ENCODE measurements around the gene CD300H.
A peak's percentile ranks its signal among the peaks of the same experiment; 100 is the strongest.
"Not testable (repeated sequence)": the region's sequence is repeated elsewhere in the genome, so short reads cannot be mapped to it uniquely, and the experiment has no call there.

Gene CD300H

DNA sequence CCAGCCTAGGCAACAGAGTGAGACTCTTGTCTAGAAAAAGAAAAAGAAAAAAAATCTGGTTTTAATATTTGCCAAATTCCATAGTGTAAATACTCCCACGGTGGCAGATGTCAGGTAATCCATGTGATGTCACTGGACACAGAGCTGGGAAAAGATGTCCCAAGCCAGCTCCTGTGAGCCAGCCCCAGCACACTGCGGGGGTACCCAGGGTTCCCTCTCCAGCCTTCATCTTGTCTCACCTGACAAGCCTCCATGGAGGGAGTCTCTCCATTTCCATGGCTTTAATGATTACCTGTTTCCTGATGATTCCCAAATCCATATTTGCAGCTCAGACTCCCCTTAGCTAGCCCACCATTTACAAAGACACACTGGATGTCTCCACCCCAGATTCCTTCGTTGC is 40.6 kb downstream of the CD300H start:
- DNase-seq (ENCODE audit: low read depth) = no peak

GRCh38 chr17:74525781-74526288 is 41.5 kb downstream of the CD300H start:
- DNase-seq (ENCODE audit: low read depth) = no peak

- no peak for DNase-seq (ENCODE audit: low read depth)
Measured at GRCh38 chr17:74525465-74525725, 41.9 kb downstream of the CD300H start.

GRCh38 chr17:74524653-74525464 is 42.5 kb downstream of the CD300H start:
- no peak for DNase-seq (ENCODE audit: low read depth)

- no peak for DNase-seq (ENCODE audit: low read depth)
Measured at GRCh38 chr17:74523308-74523707, 44.0 kb downstream of the CD300H start.

DNA sequence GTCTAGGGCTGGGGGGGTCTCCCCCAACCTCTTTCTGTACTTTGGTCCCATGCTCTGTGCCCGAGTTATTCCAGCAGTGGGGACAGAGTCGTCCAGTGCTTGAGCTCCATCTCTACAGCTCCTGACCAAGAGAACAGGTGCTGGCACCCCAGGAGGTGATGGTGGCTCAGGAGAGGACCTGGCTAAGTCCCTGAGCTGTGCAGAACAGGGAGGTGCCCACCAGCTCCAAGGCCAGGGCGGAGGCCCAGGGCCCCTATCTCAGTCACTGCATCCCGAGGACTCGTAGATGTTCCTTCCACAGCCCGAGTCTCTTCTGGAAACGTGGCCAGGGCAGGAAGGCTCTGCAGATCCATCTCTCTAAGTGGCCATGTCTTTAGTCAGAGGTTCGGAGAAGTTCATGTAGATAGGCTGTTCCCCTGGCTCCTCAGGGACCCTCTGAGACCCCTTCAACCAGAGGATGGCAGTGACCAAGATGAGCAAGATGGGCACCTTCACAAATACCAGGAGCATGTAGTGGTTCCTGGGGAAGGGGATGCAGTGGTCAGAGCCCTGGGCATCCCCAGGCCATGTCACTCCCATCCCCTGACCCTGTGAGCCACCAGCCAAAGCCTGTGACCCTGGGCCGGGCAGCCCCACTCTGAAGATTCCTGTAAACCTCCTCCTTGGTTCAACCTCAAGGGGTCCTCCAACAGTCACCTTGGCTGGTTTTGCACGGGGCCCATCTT is 44.8 kb downstream of the CD300H start:
- no peak for DNase-seq (ENCODE audit: low read depth)

GRCh38 chr17:74521701-74522201 is 45.6 kb downstream of the CD300H start:
- DNase-seq (ENCODE audit: low read depth) = no peak

DNA sequence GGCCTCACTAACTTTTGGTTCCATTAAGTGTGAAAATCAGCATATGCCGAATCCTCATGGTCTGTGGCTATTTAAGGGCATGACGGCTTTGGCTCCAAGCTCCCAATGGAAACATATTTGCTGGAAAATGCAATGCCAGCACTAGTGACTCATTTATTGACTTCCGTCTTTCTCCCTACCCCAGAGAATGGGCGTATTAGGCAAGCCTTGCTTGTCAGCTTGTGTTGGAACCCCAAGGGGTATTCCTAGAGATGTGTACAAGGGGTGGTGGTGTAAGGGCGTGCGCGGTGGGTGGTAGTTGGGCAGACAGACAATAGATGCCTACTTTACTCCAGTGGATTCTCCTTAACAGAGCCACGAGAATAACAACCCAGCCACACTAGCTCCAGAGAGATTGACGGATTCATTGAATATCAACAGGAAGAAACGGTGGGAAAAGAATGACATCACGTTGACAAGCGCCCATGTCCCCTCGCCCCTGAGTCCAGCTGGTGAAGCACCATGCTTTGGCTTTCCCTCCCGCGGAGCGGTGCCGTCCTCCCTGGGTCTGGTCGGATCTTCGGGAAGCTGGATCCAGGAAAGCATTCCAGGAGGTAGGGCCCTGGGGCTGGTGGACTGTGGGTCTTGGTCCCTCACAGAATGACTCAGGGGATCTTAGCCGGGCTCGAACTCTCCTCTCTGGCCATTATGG is 46.4 kb downstream of the CD300H start:
- no peak for DNase-seq (ENCODE audit: low read depth)

DNA sequence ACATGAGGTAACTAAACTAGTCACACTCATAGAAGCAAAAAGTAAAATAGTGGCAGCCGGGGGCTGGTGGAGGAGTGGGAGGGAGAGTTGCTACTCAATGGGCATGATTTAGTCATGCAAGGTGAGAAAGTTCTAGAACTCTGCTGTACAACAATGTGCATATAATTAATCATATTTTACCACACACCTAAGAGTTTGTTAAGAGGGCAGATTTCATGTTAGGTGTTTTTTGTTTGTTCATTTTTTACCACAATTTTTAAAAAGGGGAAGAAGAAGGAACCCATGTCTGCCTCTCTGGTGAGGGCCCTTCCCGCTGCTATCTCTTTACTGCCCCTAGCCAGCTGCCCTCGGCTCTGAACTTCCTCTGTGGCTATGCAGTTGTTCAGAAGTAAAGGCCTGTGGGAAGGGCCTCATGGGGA is 47.3 kb downstream of the CD300H start:
- no peak for DNase-seq (ENCODE audit: low read depth)

DNA sequence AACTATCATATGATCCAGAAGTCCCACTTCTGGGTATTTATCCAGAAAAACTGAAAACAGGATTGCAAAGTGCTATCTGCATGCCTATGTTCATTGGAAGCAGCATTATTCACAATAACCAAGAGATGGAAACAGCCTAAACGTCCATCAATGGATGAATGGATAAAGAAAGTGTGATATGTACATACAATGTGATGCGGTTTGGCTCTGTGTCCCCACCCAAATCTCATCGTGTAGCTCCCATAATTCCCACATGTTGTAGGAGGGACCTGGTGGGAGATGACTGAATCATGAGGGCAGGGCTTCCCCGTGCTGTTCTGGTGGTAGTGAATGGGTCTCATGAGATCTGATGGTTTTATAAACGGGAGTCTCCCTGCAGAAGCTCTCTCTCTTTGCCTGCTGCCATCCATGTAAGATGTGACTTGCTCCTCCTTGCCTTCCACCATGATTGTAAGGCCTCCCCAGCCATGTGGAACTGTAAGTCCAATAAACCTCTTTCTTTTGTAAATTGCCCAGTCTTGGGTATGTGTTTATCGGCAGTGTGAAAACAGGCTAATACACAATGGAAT is 48.8 kb downstream of the CD300H start:
- not testable (repeated sequence) for DNase-seq (ENCODE audit: low read depth)

- DNase-seq (ENCODE audit: low read depth) = no peak
Measured at GRCh38 chr17:74516561-74517328, 50.6 kb downstream of the CD300H start.

DNA sequence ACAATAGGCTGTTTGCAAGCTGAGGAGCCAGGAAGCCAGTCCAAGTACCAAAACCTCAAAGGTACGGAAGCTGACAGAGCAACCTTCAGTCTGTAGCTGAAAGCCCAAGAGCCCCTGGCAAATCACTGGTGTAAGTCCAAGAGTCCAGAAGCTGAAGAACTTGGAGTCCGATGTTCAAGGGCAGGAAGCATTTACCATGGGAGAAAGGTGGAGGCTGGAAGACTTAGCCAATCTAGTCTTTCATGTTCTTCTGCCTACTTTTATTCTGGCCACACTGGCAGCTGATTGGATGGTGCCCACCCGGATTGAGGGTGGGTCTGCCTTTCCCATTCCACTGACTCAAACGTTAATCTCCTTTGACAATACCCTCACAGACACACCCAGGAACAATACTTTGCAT is 51.4 kb downstream of the CD300H start:
- DNase-seq (ENCODE audit: low read depth) = no peak

- no peak for DNase-seq (ENCODE audit: low read depth)
Measured at GRCh38 chr17:74514632-74515334, 52.5 kb downstream of the CD300H start.

DNA sequence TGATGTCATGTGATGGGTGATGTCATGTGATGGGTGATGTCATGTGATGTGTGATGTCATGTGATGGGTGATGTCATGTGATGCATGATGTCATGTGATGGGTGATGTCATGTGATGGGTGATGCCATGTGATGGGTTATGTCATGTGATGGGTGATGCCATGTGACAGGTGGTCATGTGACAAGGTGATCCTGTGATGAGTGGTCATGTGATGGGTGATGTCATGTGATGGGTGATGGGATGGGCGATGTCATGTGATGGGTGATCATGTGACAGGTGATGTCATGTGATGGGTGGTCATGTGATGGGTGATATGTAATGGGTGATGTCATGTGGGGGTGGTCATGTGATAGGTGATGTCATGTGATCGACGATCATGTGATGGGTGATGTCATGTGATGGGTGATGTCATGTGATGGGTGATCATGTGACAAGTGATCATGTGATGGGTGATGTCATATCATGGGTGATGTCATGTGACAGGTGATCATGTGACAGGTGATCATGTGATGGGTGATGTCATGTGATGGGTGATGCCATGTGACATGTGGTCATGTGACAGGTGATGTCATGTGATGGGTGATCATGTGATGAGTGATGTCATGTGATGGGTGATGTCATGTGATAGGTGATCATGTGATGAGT is 53.2 kb downstream of the CD300H start:
- DNase-seq (ENCODE audit: low read depth) = peak; percentile 35

- DNase-seq (ENCODE audit: low read depth) = no peak
Measured at GRCh38 chr17:74512624-74513091, 54.7 kb downstream of the CD300H start.

- DNase-seq (ENCODE audit: low read depth) = no peak
Measured at GRCh38 chr17:74512036-74512435, 55.3 kb downstream of the CD300H start.

Measured in EH (cell line).